GM10847 (cell line): Measurements from ENCODE around the gene EHMT1.

ENCODE experiments used
- POLR2A ChIP-seq: IDR thresholded peaks from 2 replicates; pipeline ENCODE4 v1.6.1; 2011; ENCODE audit not compliant: insufficient read length; ENCODE audit errors: extremely low read depth

Gene EHMT1

DNA sequence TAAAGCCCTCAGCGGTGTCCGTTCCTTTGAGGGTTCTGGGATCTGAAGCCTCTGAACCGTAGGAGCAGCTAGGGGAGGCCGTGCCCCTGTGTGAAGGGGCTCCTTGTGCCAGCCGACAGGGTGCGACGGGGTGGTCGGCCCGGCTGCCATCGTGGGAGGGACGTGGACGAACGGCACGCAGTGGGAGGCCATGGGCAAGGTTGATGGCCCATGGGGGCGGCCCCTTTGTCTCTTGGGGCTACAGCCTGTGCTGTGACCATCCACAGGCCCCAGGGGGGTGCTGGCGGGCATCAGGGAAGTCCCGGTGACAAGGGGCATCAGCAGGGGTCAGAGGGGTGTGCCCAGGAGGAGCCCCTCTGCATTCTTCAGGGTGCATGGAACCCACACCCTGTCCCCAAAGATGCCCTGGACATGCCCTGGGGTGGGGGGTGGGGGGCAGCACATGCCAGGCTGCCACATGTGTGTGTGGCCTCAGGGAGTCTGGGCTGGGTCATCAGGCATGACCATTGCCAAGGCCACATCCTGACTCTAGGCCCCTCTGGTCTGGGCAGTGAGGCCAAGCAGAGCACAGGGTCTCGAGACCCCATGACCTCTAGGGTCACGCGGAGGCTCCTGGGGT is 209.2 kb downstream of the EHMT1 start:
- TF ChIP-seq POLR2A = no peak

DNA sequence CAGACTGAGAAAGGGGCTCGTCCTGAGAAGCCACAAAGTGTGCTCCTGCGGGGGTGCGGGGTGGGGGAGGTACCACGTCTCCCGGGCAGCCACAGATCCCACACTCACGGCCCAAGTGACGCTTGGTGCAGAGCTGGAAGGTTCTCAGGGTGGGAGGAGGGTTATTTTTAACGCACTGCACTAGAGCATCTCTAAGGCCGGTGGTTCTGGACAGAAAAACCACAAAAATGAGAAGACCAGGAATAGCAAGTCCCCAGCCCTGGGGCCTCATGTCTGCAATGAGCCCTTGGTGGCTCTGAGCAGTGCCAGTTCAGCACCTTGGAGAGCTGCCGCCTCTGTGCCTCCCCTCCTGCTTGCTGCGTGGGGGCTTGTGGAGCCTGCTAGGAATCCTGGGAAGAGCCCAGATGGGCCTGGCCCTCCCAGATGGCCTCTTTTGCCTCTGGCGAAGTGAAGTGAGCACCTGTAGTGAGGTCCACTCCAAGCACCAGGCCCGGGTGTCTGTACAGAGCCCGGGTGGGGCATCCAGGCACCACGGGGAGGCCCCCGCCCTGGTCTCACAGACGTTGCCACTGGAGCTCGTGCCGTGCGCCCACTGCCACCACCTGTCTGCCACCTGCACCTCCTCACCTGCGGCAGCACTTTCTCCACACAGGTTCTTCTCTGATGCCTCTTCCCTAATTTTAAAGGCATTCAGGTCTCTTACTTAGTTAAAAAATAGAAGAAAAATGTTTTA is 209.9 kb downstream of the EHMT1 start:
- no peak for TF ChIP-seq POLR2A

DNA sequence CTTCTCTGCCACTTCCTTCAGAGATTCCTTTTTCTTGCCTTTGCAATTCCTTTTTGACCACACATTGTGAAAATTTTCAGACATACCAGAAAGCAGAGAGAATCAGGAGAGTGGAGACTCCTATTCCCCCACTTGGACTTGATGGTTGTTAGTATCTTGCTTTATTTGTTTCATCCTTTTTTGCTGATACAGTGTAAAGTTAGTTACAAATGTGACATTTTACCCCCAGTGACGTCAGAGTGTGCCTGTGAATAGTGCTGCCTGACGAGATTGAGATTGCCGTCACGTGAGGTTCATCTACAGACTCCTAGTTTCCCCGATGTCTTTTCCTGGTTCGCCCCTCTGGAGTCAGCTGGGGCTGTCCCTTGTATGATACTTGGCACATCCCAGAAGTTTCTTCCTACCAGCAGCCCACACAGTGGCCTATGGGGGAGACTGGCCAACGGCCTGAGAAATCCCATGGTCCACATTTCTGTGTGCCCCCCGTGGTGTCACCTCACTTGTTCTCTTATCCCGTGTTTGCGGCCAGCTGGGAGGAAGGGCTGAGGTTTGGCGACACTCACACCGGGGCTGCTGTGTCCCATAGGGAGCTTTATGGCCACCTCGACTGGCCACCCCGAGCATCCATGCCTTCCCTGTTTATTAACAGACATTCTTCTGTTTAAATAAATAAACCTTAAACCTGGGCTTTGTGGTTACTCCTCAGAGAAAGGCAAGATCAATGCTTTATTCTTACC is 210.6 kb downstream of the EHMT1 start:
- TF ChIP-seq POLR2A = no peak

DNA sequence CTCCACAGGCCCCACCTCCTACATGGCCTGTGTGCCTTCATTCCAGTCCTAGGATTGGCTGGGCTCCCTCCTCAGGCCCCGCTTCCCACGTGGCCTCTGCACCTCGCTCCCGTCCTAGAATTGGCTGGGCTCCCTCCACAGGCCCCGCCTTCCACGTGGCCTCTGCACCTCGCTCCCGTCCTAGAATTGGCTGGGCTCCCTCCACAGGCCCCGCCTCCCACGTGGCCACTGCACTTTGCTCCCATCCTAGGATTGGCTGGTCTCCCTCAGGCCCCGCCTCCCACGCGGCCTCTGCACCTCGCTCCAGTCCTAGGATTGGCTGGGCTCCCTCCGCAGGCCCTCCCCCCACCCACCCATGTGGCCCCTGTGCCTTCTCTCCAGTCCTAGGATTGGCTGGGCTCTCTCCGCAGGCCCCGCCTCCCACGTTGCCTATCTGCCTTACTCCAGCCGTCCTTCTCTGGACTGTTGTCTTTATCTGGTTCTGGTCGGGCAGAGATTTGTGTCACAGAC is 213.4 kb downstream of the EHMT1 start:
- TF ChIP-seq POLR2A = no peak

DNA sequence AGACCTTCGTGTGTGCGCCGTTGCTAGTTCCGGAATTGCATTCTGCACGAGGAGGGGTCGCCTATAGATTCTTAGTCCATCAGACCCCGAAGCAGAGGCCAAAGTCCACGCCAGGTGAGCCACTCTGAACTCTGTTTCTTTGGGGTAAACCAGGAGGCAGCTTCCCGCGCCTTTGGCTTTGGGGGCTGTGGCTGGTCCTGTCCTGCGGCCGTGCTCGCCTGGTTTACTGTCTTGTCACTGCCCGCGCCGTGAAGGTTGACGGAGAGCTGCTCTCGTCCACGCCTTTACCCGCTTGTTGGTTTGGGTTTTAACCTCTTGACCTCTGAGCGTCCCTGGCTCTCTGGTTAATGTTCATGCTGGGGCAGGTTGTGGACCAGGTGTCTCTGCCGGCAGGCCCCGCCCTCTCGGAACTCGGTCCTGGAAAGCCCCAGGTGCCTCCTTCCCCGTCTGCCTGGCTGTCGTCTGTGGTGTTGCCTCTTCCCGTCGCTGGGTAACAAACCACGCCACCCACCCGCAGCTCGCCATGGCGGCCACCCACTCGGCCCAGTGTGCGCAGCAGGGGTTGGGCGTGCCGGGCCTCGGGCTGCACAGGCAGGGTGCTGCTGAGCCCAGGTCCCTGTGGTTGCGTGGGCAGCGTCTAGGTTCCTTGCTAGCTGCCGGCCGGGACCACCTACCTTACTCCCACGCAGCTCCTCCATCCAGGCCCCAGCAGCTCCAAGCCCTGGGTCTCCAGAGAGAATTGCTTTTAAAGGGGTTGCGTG is 214.2 kb downstream of the EHMT1 start:
- no peak for TF ChIP-seq POLR2A

DNA sequence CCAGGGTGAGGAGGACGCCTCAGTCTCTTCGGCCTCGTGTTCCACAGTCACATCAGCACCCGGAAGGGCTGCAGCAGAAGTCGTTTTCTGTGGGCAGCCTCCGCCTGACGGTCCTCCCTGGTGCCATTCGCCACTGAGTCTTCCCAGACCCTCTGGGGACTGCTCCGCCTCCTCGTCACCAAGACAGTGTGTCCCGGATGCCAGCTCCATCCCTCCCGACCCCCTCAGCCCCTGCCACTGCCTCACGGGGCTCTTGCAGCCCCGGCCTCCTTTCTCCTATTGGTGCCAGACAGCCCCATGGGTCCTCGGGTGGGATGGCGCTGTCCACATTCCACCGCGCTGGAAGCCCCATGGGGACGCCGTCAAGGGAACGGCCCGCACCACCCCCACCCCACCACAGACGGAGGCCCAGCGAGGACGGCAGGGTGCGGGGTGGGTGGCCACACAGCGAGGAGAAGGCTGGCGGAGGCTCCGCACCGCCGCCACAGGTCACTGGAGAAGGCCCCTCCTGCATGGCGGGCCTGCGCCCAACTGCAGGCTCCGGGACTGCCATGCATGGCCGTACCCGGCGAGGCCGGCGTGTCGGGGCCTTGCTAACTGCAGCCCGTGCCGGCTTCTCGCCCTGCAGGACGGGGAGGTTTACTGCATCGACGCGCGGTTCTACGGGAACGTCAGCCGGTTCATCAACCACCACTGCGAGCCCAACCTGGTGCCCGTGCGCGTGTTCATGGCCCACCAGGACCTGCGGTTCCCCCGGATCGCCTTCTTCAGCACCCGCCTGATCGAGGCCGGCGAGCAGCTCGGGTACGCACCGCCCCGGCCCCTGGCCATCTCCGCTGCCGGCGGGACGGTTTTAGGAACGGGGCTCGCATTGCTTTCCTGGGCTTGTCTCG is 215.2 kb downstream of the EHMT1 start:
- no peak for TF ChIP-seq POLR2A

DNA sequence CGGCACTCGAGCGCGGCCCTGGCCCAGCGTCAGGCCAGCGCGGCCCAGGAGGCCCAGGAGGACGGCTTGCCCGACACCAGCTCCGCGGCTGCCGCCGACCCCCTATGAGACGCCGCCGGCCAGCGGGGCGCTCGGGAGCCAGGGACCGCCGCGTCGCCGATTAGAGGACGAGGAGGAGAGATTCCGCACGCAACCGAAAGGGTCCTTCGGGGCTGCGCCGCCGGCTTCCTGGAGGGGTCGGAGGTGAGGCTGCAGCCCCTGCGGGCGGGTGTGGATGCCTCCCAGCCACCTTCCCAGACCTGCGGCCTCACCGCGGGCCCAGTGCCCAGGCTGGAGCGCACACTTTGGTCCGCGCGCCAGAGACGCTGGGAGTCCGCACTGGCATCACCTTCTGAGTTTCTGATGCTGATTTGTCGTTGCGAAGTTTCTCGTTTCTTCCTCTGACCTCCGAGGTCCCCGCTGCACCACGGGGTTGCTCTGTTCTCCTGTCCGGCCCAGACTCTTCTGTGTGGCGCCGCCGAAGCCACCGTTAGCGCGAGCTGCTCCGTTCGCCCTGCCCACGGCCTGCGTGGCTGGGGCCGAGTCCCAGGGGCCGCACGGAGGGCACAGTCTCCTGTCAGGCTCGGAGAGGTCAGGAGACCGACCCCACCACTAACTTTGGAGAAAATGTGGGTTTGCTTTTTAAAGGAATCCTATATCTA is 216.2 kb downstream of the EHMT1 start:
- TF ChIP-seq POLR2A = no peak

DNA sequence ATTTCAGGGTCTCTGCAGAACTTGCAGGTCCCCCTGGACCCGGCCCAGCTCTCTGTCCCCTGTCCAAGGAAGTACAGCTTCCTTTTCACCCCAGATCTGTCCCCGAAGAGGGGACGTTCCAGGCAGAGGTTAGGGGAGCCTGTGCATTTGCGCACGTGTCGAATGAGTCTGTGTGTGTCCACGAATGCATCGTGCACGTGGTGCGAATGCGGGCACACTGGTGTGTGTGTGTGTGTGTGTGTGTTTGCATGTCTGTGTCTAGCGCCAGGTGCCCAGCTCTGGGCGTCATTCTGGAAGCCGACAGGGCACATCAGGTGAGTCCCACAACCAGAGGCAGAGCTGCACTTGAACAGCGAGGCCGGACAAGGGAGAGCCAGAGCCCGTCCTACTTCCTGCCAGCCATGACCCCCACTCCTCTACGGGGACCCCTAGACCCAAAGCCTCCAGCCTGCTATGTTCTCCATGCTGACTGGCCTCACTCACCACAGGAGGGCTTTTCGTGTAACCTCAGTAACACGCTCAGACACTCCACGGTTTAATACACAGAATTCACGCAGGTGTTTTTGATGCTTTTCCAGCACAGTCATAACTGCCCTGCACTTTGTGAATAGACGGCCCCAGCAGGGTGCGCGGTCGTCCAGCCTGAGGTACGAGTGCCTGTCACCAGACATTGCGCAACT is 217.5 kb downstream of the EHMT1 start:
- no peak for TF ChIP-seq POLR2A

DNA sequence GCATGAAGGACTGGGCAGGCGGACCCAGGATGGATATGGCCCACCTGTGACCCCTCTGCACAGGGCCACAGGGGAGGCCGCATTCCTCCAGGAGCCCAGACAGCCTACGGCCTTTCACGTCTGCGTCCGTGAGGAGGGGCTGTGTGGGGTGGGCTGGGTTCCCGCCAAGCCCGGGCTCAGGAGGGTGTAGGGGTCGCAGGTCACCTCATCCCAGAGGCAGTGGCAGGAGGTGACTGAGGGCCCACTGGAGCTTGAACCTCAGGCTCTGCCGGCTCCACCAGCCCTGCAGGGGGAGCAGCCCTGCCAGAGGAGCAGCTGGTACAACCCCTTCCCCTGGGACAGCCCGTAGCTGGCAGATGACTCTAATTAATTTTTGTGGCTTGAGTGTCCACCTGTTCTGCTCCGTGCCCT is 218.0 kb downstream of the EHMT1 start:
- no peak for TF ChIP-seq POLR2A

DNA sequence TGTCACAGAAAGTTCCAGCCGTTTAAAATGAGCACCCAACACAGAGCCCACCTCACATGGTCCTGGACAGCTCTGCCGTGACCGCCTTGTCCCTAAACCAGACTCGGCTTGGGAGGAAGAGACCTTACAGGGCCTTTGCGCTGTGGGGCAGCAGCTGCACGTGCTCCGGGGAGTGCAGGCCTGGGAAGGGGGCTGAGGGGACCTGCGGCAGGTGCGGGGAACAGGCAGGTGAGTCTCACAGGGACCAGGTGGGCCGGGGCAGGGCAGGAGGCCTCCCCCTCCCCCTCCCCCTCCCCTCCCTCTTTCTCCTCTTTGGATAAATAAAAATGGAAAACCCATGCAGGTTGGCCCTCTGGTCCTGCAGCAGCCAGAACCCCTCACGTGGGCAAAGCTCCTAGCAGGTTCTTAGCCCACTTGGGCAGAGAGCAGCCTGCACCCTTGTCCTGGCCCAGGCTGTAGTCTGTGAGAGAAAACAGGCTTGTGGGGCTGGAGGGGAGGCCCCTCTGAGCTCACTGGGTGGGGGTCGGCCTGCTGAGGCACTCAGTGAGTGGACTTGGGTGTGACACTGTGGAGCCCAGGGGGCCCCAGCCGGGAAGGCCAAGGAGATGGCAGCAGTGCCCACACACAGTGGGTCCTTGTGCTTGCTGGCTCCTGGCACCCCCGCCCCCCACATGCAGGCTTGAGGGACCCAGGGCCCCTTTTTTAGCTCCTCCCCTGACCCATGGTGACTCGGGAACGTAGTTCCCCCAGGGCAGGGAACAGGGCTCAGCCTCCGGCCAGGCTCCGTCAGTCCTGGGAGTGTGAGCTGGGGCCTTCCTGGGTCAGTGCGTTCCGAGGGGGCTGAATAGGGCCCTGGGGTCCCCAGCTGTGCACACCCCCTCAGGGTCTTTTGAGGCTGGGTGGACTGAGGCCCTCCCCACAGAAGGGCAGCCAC is 218.8 kb downstream of the EHMT1 start:
- TF ChIP-seq POLR2A = no peak

DNA sequence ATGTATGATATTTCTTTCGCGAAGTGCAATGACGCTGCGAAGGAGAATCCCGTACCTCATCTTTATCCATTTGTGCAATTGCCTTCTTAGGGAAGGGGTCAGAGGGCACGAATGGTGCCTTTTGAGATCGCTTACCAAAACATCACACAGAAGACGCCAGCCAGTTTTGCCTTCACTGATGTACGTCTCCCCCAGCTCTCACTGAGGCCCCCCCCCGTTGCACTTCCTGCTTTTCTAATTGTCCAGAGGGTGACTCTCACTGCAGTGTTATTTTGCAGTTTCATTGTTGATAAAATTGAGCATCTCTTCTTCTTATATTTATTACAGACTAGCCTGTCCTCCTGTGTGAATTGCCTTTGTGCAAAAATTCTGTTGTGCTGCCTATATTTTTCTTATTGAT is 219.8 kb downstream of the EHMT1 start:
- TF ChIP-seq POLR2A = no peak

DNA sequence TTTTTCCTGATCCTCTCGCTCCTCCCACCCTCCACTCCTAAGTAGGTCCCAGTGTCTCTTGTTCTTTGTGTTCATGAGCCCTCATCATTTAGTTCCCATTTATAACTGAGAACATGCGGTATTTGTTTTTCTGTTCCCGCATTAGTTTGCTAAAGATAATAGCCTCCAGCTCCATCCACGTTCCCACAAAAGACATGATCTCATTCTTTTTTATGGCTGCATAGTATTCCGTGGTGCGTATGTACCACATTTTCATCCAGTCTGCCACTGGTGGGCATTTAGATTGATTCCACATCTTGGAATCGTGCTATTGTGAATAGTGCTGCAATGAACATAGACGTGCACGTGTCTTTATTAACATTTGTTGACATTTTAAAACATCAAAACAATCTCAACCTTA is 224.6 kb downstream of the EHMT1 start:
- TF ChIP-seq POLR2A = no peak

DNA sequence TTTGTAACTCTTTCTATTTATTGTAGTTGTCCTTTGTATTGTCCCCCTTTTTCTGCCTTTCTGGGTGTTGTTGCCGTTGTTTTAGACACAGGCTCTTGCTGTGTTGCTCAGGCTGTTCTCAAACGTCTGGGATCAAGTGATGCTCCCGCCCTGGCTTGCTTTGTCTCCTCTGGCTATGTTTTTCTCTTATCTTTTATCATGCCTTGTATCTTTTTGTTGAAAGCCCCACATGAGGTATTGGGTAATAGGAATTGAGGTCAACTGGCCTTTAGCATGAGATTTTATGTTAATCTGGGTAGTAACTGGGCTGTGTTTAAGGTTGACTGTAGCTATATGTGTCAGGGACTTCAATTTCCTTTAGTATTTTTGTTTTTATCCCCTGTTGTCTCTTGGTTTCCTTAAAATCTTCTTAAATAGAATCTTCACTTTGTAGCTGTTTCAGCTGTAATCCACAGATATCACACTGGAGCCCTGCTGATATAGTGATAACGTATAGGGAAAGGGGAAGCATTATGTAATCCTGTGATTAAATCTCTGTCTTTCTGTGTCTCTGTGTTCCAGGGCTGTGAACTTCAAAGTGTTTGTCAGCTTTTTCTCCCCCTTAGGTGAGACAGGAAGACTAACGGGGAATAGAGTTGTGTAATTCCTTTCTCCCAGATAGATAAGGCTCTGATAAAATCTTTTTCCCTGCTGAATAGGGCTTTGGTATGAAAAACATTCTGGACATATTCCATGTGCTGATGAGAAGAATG is 232.9 kb downstream of the EHMT1 start:
- TF ChIP-seq POLR2A = no peak
